Inferior parietal cortex (tissue), 1 donor: ENCODE results near the gene ARCN1.

Experiments used
- DNase-seq: peaks from one replicate; pipeline ENCODE4 v3.0.0-alpha.2; 2016; ENCODE audit errors: extremely low spot score

Gene ARCN1

DNA sequence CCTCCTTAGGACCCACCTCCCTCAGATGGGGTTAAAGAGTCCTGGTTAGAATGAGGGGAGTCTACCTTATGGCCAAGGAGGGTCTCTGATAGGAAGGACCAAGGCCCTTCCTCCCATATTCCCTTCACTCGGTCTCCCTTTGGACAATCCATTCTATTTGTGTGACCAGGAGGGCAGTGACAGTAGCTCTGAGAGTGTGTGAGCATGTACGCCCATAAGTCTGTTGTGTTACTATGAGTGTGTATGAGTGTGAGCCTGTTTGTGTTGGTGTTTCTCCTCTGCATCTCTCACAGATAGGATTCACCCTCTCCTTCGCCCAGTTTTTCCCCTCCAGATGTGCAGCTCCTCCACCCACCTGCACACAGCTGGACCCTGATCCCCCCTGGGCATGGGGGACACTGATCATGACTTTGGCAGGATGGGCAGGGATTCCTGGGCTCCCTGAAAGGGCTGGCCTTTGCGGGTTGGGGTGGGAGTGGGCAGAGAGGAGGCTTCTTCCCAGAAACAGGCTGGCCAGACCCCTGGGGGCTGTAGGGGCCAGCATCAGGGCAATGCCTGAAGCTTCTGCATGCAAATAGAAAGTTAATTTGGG, 49.7 kb downstream of the ARCN1 start:
- DNase-seq = no peak

DNA sequence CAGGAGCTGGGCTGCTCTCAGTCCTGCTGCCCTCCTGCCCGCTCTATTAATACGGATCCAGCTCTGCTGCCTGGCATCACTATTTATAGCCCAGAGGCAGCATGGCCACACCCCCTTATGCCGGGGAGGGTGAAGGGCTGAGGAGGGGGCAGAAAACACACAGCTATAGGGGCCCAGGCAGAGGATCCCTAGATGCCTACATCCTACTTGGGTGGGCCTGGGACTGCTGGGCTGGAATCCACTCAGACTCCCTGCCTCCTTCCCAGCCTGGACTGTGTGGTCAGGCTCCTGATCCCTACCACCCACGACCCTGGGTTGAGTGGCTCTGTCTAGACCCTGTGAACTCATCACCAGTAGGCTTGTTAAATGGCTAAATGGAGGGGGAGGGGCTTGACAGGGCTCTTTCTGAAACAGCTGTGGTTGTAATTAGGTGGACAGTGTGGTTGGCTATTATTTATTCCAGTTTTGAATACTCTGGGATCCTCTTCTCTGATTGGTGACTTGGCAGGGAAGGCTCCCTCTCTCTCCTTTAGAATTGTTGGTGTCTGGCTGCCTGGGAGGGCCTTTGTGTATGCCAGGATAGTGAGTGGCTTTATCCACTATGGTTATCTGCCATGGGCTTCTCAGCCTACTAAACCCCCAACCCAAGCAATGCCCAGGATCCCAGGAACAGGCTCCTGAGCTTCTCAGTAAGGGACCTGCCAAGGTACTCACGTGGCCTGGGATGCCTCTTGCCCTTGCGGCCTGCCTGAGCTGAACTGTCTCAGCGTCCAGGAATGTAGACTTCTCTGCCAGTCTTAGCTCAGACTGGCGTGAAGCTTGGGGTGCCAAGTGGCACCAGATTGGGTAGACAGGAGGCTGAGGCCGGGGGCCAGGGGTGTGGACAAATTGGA, 50.4 kb downstream of the ARCN1 start:
- DNase-seq = no peak

DNA sequence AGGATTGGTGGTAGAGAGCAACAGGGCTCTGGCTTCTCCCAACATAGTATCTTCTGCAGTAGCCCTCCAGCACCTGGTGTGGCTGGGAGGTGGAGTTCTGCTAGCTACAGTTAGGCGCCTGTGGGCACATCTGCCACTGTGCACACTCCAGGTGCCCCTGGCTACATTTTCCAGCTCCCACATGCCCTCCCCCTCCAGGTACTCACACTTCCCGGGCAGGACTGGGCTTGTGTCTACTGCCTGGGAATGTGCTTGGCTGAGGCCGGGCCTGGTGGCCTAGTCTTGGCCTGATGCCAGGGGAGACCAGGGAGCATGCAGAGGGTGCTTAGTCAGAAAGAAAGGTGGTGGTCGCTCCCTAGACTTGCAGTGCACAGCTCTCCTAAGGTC, 51.1 kb downstream of the ARCN1 start:
- DNase-seq = no peak

- DNase-seq = no peak
These were observed 53.0 kb downstream of the ARCN1 start for GRCh38 chr11:118625036-118625690.

- no peak for DNase-seq
These were observed 53.8 kb downstream of the ARCN1 start for GRCh38 chr11:118625976-118626375.

GRCh38 chr11:118627566-118627965, 55.4 kb downstream of the ARCN1 start:
- DNase-seq = no peak

GRCh38 chr11:118628031-118628430, 55.8 kb downstream of the ARCN1 start:
- no peak for DNase-seq

GRCh38 chr11:118628432-118628831, 56.2 kb downstream of the ARCN1 start:
- DNase-seq = no peak

GRCh38 chr11:118628861-118629549, 56.8 kb downstream of the ARCN1 start:
- no peak for DNase-seq

GRCh38 chr11:118629761-118630661, 57.8 kb downstream of the ARCN1 start:
- no peak for DNase-seq

GRCh38 chr11:118631142-118631909, 59.1 kb downstream of the ARCN1 start:
- DNase-seq = no peak

DNA sequence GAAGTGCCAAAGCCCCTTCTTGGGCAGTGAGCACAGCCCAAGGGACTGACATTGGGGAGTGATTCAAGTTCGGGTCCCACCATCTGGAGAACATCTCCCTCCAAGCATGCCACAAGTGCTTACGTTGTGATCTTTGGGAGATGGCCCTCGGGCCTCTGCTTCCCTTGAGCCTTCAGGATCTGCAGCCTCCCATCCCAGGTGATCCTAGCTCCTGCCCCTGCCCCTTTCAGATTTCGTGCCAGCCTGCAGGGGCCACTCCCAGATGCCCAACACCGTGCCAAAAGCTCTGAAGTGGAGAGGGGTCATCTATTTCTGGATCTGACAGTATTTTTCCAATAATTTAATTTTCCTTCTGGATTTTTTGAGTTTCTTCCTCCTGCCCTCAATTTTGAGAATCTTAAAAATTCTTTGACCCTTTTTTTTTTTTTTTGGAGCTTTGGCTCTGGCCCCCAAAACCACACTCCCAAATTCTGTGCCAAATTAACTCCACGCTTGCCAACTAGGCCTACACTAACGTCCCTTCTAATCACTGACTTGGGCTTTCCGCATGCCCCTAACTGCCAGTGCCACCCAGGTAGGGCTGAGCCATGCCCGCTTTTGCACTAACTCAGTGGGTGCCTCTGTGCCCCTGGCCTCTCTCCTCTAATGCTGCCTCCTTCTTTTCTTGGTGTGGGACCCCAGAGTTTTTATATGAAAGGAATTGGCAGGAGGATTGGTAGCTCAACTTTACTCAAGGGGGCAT, 60.5 kb downstream of the ARCN1 start:
- no peak for DNase-seq

- DNase-seq = no peak
These were observed 61.1 kb downstream of the ARCN1 start for GRCh38 chr11:118633319-118633690.

- DNase-seq = no peak
These were observed 61.8 kb downstream of the ARCN1 start for GRCh38 chr11:118633979-118634378.

GRCh38 chr11:118634431-118635236, 62.4 kb downstream of the ARCN1 start:
- DNase-seq = no peak

DNA sequence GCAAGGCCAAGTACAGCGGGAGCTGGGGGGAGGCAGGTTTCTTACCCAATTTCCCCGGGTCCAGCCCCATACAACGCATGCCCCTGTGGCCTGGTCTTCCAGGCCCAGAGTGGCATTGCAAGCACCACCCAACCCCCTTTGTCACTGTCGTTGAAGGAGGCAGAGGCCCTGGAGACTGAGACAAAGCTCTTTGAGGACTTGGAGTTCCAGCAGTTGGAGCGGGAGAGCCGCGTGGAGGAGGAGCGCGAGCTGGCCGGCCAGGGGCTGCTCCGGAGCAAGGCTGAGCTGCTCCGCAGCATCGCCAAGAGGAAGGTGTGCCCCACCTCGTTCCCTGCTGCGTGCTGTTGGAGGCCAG, 63.0 kb downstream of the ARCN1 start:
- no peak for DNase-seq

DNA sequence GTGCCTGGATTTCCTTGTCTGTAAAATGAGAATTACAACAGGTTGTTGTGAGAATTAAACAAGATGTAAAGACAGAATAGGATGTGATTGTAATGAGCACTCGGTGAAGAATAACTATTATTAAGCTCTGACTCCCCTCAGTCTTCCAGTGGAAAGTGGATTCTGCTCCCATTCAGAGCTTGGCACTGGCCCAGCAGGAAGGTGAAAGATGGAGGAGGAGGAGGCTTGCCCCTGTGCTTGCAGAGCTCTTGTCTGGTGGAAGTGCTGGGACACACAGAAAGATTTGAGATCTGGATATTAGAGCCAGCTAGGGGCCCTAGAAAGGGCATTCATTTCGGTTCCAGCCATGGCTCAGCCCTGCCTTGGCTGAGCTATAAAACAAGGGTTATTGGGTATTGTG, 63.4 kb downstream of the ARCN1 start:
- DNase-seq = no peak

DNA sequence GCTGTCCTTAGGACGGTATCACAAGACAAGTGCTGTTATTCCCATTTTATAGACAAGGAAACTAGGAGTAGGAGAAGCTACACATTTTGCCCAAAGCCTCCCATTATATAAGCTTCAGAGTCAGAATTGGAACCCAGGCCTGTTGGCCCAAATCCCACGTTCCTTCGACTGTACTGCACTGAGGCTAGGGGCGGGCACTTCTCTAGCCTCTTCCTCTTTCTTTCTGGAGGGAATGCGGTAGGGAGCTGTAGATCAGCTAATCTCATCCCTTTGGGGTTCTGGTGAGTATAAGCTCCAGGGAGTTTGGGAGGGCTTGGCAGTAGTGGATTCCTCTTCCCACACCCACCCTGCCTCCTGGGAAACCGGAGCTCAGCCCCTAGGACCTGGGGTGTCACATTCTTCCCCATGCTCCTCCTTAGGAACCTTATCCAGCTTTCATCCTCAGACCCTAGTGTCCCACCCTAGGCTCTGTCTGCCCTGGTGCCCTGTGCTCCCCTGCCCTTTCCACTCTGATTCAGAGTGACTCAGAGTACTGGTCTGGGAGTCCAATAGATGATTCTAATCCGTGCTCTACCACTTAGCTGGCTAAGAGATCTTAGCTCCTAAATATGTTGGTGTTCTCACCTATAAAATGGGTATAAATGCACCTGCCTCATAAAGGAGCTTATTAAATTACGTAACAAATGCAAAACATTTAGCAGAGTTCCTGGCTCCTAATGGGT, 64.5 kb downstream of the ARCN1 start:
- DNase-seq = no peak
